ENCODE measurements around the gene CCDC136.

CCDC136 gene

GRCh38 chr7:128807191-128807590 lies 15.4 kb downstream of the CCDC136 start:
- DNase-seq: no peak

- DNase-seq: no peak
Measured at GRCh38 chr7:128809363-128809762, 17.6 kb downstream of the CCDC136 start.

- no peak for DNase-seq
Measured at GRCh38 chr7:128810473-128810872, 18.7 kb downstream of the CCDC136 start.

GRCh38 chr7:128810997-128811396 lies 19.2 kb downstream of the CCDC136 start:
- DNase-seq: no peak

GRCh38 chr7:128811631-128812430 lies 20.1 kb downstream of the CCDC136 start:
- no peak for DNase-seq

- no peak for DNase-seq
Measured at GRCh38 chr7:128812514-128813168, 20.9 kb downstream of the CCDC136 start.

GRCh38 chr7:128814499-128814898 lies 22.7 kb downstream of the CCDC136 start:
- DNase-seq: no peak

GRCh38 chr7:128815289-128815942 lies 23.6 kb downstream of the CCDC136 start:
- no peak for DNase-seq

- no peak for DNase-seq
Measured at GRCh38 chr7:128818694-128819093, 26.9 kb downstream of the CCDC136 start.

- DNase-seq: no peak
Measured at GRCh38 chr7:128821724-128822123, 30.0 kb downstream of the CCDC136 start.

GRCh38 chr7:128826512-128826911 lies 34.7 kb downstream of the CCDC136 start:
- DNase-seq: no peak

- no peak for DNase-seq
Measured at GRCh38 chr7:128826916-128827247, 35.1 kb downstream of the CCDC136 start.

GRCh38 chr7:128827248-128827958 lies 35.6 kb downstream of the CCDC136 start:
- no peak for DNase-seq

- no peak for DNase-seq
Measured at GRCh38 chr7:128827971-128828711, 36.4 kb downstream of the CCDC136 start.

GRCh38 chr7:128829391-128830166 lies 37.8 kb downstream of the CCDC136 start:
- DNase-seq: no peak

GRCh38 chr7:128830231-128831177 lies 38.7 kb downstream of the CCDC136 start, which contains the start of gene FLNC:
Gene FLNC (plus strand): TSS chr7:128830406. CDS start chr7:128830638, 232 bp downstream.
- no peak for DNase-seq

GRCh38 chr7:128831178-128831993 lies 39.6 kb downstream of the CCDC136 start:
- no peak for DNase-seq

- no peak for DNase-seq
Measured at GRCh38 chr7:128831994-128832879, 40.5 kb downstream of the CCDC136 start.

GRCh38 chr7:128832880-128833147 lies 41.0 kb downstream of the CCDC136 start:
- no peak for DNase-seq

All from NCI-H2029 treated with DMSO at 0.1 percent for 48 hours (cell line).